Nephron (organoid): Measurements from ENCODE around the gene SOX13.
"Not testable (repeated sequence)": the region's sequence is repeated elsewhere in the genome, so short reads cannot be mapped to it uniquely, and the experiment has no call there.

Experiments used
- H3K27ac Mint-ChIP-seq, 3 experiments: 2 replicates each; pipeline ENCODE4 v1.8.0; 2020; ENCODE audit warnings: mixed read lengths in 3 of 3, mild to moderate bottlenecking in 2 of 3, moderate library complexity in 1 of 3
- H3K27me3 Mint-ChIP-seq: 2 replicates; pipeline ENCODE4 v1.8.0; 2021; ENCODE audit warnings: low read depth, mild to moderate bottlenecking, moderate library complexity, mixed read lengths
- H3K36me3 Mint-ChIP-seq: 2 replicates; pipeline ENCODE4 v1.8.0; 2020; ENCODE audit warnings: low read depth, mixed read lengths
- H3K4me1 Mint-ChIP-seq: 2 replicates; pipeline ENCODE4 v1.8.0; 2020; ENCODE audit warnings: mixed read lengths
- H3K4me3 Mint-ChIP-seq, 3 experiments: 2 replicates each; pipeline ENCODE4 v1.8.0; 2020; ENCODE audit warnings: mild to moderate bottlenecking in 3 of 3, mixed read lengths in 3 of 3, moderate library complexity in 2 of 3
- H3K9me3 Mint-ChIP-seq: 2 replicates; pipeline ENCODE4 v1.8.0; 2020; ENCODE audit warnings: mixed read lengths
- CTCF ChIP-seq, 3 experiments: fragments of 200-600 bp; sonication (generic); IDR thresholded peaks; one replicate each; pipeline ENCODE4 v1.5.0; 2021; ENCODE audit warnings: antibody characterized with exemption in 3 of 3; ENCODE audit not compliant: unreplicated experiment in 3 of 3

SOX13 gene

GRCh38 chr1:204042516-204042915, 30.4 kb upstream of the SOX13 start:
- peaks cover 7% of the 10 kb centered on the region for H3K4me1 Mint-ChIP-seq
- no peak overlapping the region for H3K27ac Mint-ChIP-seq
- no peaks in the 10 kb centered on the region for H3K36me3 Mint-ChIP-seq
- H3K4me3 Mint-ChIP-seq: no peak overlapping the region
- H3K27me3 Mint-ChIP-seq: peaks cover 16% of the 10 kb centered on the region
- no peaks in the 10 kb centered on the region for H3K9me3 Mint-ChIP-seq
- TF ChIP-seq CTCF (IDR thresholded peaks at IDR 0.05; ENCODE audit: unreplicated experiment in 3 of 3): no peak

- Mint-ChIP-seq H3K27ac (no peak overlapping the region), H3K9me3 (no peaks in the 10 kb centered on the region), H3K36me3 (no peaks in the 10 kb centered on the region), H3K27me3 (peaks cover 16% of the 10 kb centered on the region), H3K4me3 (no peak overlapping the region), H3K4me1 (peaks cover 7% of the 10 kb centered on the region)
- no peak for TF ChIP-seq CTCF (IDR thresholded peaks at IDR 0.05; ENCODE audit: unreplicated experiment in 3 of 3)
Observed at GRCh38 chr1:204043680-204044079, 29.2 kb upstream of the SOX13 start.

DNA sequence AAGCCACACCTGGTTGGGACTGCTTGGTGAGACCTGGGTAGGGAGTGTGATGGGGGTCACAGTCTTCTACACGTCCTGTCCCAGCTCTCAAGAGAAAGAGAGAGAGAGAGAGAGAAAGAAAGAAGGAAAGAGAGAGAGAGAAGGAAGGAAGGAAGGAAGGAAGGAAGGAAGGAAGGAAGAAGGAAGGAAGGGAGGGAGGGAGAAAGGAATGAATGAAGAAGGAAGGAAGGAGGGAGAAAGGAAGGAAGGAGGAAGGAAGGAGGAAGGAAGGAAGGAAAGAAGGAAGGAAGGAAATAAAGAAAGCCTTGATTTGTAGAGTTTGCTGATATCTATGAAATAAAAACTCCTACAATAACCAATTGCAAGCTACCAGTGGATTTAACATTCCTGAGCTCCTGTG, 28.5 kb upstream of the SOX13 start:
- Mint-ChIP-seq H3K27me3 (peaks cover 16% of the 10 kb centered on the region), H3K4me1 (peaks cover 7% of the 10 kb centered on the region), H3K4me3 (no peak overlapping the region), H3K27ac (no peak overlapping the region), H3K36me3 (no peaks in the 10 kb centered on the region), H3K9me3 (no peaks in the 10 kb centered on the region)
- no peak for TF ChIP-seq CTCF (IDR thresholded peaks at IDR 0.05; ENCODE audit: unreplicated experiment in 3 of 3)

- Mint-ChIP-seq H3K27me3 (peaks cover 18% of the 10 kb centered on the region), H3K36me3 (no peaks in the 10 kb centered on the region), H3K4me3 (no peak overlapping the region), H3K4me1 (peaks cover 7% of the 10 kb centered on the region), H3K9me3 (no peaks in the 10 kb centered on the region), H3K27ac (no peak overlapping the region)
- TF ChIP-seq CTCF (IDR thresholded peaks at IDR 0.05; ENCODE audit: unreplicated experiment in 3 of 3): no peak
Observed at GRCh38 chr1:204045430-204045829, 27.5 kb upstream of the SOX13 start.

DNA sequence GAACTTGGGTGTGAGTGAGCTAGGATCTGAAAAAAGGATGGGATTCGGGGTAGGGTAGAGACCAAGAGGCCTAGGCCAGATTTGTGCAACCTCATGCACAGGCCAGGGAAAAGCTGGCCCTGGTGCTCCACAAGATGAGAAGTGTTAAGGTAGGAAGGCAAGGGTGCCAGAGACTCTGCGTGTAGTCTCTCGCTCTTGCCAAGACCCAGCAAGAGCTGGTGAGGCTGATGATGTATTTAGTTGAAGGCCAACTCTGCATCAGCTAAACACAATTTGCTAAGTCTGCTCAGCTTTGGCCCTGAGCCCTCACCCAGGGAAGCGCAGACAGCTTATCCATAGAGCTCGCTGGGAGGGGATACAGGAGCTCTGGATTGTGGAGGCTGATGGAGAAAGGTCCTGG, 26.6 kb upstream of the SOX13 start:
- Mint-ChIP-seq H3K4me3 (no peak overlapping the region), H3K9me3 (no peaks in the 10 kb centered on the region), H3K4me1 (peaks cover 4% of the 10 kb centered on the region), H3K27me3 (peaks cover 21% of the 10 kb centered on the region), H3K36me3 (no peaks in the 10 kb centered on the region), H3K27ac (no peak overlapping the region)
- TF ChIP-seq CTCF (IDR thresholded peaks at IDR 0.05; ENCODE audit: unreplicated experiment in 3 of 3): no peak

- H3K27me3 Mint-ChIP-seq: peaks cover 16% of the 10 kb centered on the region
- H3K27ac Mint-ChIP-seq, H3K9me3 Mint-ChIP-seq, H3K4me3 Mint-ChIP-seq, H3K36me3 Mint-ChIP-seq, H3K4me1 Mint-ChIP-seq: not testable (repeated sequence)
Observed at GRCh38 chr1:204048796-204049195, 24.1 kb upstream of the SOX13 start.
